Inflammatory macrophage treated with lipopolysaccharide for 1 hour (primary cell): ENCODE measurements around the gene TSPEAR.

Experiments used
- DNase-seq, 2 donors: peaks; one replicate each; pipeline ENCODE4 v3.0.0-alpha.2; 2020 to 2022

The TSPEAR gene

GRCh38 chr21:44711327-44712202, at the start of gene TSPEAR:
TSS of gene TSPEAR (minus strand) at chr21:44711572. CDS start at chr21:44711514, 58 bp downstream.
- no peak for DNase-seq

- DNase-seq, result no peak
Observed at GRCh38 chr21:44760376-44760775, 49.0 kb upstream of the TSPEAR start.

GRCh38 chr21:44759628-44760285, 48.4 kb upstream of the TSPEAR start:
- DNase-seq, result no peak

- no peak for DNase-seq
Observed at GRCh38 chr21:44758781-44759627, 47.6 kb upstream of the TSPEAR start.

GRCh38 chr21:44758141-44758561, 46.8 kb upstream of the TSPEAR start:
- no peak for DNase-seq

GRCh38 chr21:44757731-44758130, 46.4 kb upstream of the TSPEAR start:
- DNase-seq, result no peak

- DNase-seq, result no peak
Observed at GRCh38 chr21:44756423-44757185, 45.2 kb upstream of the TSPEAR start.

- DNase-seq, result no peak
Observed at GRCh38 chr21:44755227-44755626, 43.9 kb upstream of the TSPEAR start.

- no peak for DNase-seq
Observed at GRCh38 chr21:44753357-44753756, 42.0 kb upstream of the TSPEAR start.

GRCh38 chr21:44752671-44753235, 41.4 kb upstream of the TSPEAR start:
- peak in 1 of 2 donors; percentile 5 for DNase-seq

GRCh38 chr21:44751799-44752636, 40.6 kb upstream of the TSPEAR start:
- DNase-seq, result no peak

- no peak for DNase-seq
Observed at GRCh38 chr21:44751186-44751798, 39.9 kb upstream of the TSPEAR start.

- no peak for DNase-seq
Observed at GRCh38 chr21:44750675-44751025, 39.3 kb upstream of the TSPEAR start.

- DNase-seq, result no peak
Observed at GRCh38 chr21:44749759-44750674, 38.6 kb upstream of the TSPEAR start.

- no peak for DNase-seq
Observed at GRCh38 chr21:44749116-44749758, 37.9 kb upstream of the TSPEAR start.

- no peak for DNase-seq
Observed at GRCh38 chr21:44748621-44749020, 37.2 kb upstream of the TSPEAR start.

GRCh38 chr21:44742418-44743153, 31.2 kb upstream of the TSPEAR start:
- DNase-seq, result peak in 1 of 2 donors; percentile 13

- DNase-seq, result no peak
Observed at GRCh38 chr21:44741921-44742320, 30.5 kb upstream of the TSPEAR start.
